GM12878 (cell line): ENCODE results near the gene SNPH.

Source experiments
- CTCF ChIP-seq, 3 experiments: IDR thresholded peaks in 2 of 3; conservative IDR thresholded peaks in 1 of 3; 2 replicates each; pipeline ENCODE4 v1.5.1; 2011; ENCODE audit warnings: low read depth in 3 of 3, low read length in 3 of 3, mild to moderate bottlenecking in 3 of 3, control low read depth in 2 of 3, moderate library complexity in 2 of 3, inconsistent platforms in 1 of 3, mixed read lengths in 1 of 3; ENCODE audit not compliant: control insufficient read depth in 2 of 3, insufficient read depth in 1 of 3; ENCODE audit errors: extremely low read depth in 1 of 3
- E2F4 ChIP-seq: IDR thresholded peaks from 2 replicates; pipeline ENCODE4 v1.6.1; 2012; ENCODE audit warnings: low read depth, low read length, improper control_type of control experiment
- ETV6 ChIP-seq, 2 experiments: fragments of 450-650 bp in 1 of 2; IDR thresholded peaks in 1 of 2; conservative IDR thresholded peaks in 1 of 2; 2 replicates each; pipeline ENCODE4 v1.6.1; 2014; ENCODE audit warnings: antibody characterized with exemption in 1 of 2, borderline replicate concordance in 1 of 2, low read depth in 1 of 2, mild to moderate bottlenecking in 1 of 2, moderate library complexity in 1 of 2
- NFXL1 ChIP-seq: fragments of 450-650 bp; IDR thresholded peaks from 2 replicates; pipeline ENCODE4 v1.6.1; 2017; ENCODE audit warnings: antibody characterized with exemption, mild to moderate bottlenecking, borderline replicate concordance
- NR2C2 ChIP-seq: IDR thresholded peaks from 2 replicates; pipeline ENCODE4 v1.6.1; 2011; ENCODE audit warnings: borderline replicate concordance, low read depth; ENCODE audit not compliant: control insufficient read depth, insufficient read length
- PKNOX1 ChIP-seq: fragments of 450-650 bp; IDR thresholded peaks from 2 replicates; pipeline ENCODE4 v1.6.1; 2016; ENCODE audit warnings: mild to moderate bottlenecking
- RELA ChIP-seq: fragments of 450-650 bp; IDR thresholded peaks from 2 replicates; pipeline ENCODE4 v1.8.0; 2014; ENCODE audit warnings: borderline replicate concordance; ENCODE audit not compliant: partially characterized antibody

GRCh38 chr20:1323256-1323655 is 57.2 kb downstream of the SNPH start:
- TF ChIP-seq NFXL1 (no peak), ETV6 (conservative IDR thresholded peaks at IDR 0.05 in 1 of 2, IDR thresholded peaks at IDR 0.05 in 1 of 2; ENCODE audit: borderline replicate concordance in 1 of 2, low read depth in 1 of 2) (no peak), RELA (no peak), CTCF (IDR thresholded peaks at IDR 0.05 in 2 of 3, conservative IDR thresholded peaks at IDR 0.05 in 1 of 3; ENCODE audit: control insufficient read depth in 2 of 3, extremely low read depth in 1 of 3, insufficient read depth in 1 of 3, low read depth in 3 of 3, low read length in 3 of 3) (no peak), E2F4 (no peak), NR2C2 (no peak), PKNOX1 (no peak)
